GM19035 (cell line): ENCODE measurements around the gene INSC.

Experiments used
- ATAC-seq: cut with Tn5 transposase; IDR thresholded peaks from one replicate; pipeline ENCODE4 v1.9.1; 2021; ENCODE audit not compliant: unreplicated experiment

The INSC gene

DNA sequence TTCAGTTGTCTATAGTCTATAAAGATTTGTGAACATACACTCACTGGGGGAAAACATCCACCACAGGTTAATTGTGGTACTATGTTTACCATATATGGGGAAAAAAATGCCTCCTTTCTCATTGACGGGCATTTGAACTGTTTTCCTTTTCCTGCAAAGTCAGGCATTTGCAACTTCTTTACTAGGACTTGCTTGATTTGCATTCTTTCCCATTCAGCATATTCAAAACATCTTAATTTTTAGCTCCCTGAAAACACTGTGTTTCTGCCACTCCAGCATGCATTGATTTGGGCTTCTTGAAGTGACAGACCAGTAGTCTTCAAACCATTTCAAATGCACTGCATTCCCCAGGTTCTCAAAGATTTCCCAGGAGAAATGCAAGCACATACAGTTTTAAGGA lies 67.6 kb downstream of the INSC start:
- no peak for ATAC-seq

DNA sequence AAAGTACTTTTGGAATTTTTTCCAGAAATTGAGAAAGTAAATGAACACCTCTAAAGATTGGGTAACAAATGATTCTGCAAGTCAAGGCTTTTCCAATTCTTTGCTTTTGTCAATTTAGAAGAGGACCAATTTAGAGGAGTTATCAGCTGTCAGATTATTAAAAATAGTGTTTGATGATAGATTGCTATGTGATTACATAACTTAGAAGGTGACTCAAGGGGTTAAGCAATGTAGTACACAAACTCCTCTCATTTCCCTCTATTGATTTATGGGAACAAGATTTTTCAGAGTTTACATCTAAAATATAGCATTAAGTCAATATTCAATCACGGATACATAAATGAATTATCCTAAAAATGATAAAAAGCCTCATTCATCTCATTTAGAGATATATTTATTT lies 70.3 kb downstream of the INSC start:
- no peak for ATAC-seq

DNA sequence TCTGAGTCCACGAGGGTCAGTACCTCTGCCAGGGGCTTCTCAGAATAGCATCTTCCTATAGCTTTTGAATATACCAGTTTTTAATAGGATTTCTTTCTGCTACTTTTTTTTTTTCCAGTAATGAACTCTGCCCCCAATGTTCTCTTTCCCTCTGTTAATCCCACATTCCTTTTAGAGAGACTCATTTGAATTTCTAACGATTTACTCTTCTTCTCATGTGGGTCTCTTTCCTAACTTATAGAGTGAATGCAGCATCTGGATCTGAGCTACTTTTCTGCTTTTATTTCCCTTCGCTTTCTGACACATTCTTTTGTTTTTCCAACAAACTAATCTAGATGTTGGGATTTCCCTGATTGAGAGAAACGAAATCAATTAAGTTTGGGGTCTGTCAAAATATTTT lies 71.4 kb downstream of the INSC start:
- no peak for ATAC-seq

DNA sequence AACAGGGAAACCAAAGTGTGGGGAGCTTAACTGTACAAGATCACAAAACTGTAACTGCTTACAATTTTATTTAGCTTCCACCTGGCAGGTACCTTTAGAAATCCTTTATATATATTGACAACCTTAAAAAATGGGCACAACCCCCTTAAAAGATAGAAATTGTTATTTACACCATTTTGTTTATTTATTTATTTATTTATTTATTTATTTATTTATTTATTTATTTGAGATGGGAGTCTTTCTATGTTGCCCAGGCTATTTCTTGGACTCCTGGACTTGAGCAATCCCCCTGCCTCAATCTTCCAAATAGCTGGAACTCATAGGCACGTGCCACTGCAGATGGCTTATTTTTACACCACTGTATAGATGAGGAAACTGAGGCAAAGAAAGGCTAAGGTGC lies 74.5 kb downstream of the INSC start:
- no peak for ATAC-seq

DNA sequence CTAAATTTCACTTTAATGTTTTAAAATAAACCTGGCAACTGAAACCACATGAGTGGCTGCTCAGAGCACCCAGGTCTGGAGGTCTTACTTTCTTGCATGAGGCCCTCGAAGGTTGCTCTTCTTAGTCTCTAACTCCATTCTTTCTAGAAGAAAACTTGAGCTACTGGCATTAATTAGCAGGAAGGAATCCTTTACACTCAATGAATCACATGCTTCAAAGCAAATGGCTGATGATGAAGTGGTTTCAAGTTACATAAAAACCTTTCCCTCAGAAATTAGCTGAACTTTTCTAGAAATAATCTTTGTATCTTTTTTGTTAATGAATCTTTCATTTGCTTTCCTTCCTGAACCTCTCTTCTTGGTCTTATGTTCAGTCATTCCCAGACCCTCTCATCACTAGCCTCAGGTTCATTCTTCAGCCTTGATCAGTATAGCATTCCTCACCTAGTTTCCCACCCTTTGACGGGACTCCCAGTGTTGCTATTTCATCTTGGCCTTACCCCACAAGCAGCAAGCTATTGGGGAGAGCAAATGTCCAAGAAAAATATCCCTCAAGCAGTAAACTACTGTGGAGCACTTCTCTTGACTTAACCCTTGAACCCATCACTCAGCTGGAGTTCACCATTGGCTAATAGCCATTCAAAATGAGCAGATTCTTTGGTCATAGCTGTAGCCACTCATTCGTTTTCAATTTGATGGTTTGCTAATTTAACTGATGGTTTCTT lies 75.1 kb downstream of the INSC start:
- no peak for ATAC-seq

DNA sequence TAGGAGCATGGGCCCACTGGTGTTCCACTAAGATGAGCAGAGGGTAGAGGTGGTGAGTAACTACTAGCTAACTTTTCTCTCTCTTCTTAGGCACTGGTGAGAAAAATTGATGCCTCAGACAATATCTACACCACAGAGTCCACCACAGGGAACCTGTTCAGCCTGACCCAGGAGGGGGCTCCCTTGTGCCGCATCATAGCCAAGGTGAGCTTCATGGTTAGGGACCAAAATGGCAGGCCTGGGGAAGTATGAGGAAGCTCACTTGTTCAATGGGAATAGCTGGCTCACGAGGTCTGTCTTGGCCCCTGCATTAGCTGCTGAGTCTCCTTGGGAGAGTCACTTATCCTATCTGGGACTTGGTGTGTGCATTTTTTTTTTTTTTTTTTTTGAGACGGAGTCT lies 75.9 kb downstream of the INSC start:
- ATAC-seq, result no peak

DNA sequence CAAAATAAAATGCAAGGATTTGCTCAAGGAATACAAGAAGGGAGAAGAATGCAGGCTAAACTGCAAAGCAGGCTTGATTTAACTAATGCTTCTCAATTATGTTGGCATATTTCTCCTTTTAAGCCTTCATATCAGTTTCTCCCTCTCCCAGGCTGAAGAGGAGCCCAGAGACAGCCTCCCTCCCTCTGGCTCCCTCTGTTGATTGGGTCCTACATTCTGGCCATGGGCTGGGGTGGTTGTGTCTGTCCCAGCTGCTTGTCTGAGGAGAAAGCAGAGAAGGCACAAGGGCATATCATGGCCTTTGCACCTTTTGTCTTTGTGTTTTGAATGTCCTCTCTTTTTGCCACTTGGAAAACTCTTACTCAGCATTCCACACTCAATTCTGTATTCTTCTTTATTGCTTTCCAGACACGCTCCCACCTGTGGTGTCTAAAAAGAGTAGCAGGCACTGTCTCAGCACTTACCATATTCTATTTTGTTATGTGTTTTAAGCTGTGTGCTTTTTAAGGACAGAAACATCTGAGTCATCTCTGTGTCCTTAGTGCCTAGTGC lies 77.4 kb downstream of the INSC start:
- no peak for ATAC-seq

DNA sequence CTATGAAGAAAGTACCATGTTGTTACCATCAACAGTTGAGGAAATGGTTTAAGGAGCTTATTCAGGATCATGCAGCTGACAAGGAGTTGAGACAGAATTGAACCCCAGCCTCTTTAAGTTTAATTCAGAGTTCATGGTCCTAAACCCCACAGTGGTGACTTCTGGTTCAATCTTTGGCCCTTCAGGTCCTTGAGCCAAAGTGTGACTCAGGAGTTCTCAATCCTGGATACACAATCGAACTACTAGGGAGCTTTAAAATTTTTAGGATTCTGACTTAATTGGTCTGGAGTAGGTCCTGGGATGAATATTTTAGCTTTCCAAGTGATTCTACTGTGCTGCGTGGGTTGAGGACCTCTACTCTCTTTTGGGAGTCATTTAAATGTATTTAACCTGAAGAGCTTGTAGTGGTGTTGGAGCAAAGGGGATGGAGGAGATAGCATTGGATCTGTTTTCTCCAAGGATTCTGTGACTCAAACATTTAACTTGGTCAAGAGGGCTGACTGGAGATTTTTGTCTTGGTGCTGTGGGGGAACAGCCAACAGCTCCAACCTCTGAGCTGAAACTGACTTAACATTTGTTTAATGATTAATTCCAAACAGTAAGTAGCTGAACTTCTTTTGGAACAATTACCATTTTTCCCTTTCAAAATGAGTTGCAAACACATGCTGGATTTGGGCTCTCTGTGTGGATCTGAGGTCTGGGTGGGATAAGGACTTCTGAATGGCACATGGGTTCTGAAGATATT lies 80.1 kb downstream of the INSC start:
- no peak for ATAC-seq

DNA sequence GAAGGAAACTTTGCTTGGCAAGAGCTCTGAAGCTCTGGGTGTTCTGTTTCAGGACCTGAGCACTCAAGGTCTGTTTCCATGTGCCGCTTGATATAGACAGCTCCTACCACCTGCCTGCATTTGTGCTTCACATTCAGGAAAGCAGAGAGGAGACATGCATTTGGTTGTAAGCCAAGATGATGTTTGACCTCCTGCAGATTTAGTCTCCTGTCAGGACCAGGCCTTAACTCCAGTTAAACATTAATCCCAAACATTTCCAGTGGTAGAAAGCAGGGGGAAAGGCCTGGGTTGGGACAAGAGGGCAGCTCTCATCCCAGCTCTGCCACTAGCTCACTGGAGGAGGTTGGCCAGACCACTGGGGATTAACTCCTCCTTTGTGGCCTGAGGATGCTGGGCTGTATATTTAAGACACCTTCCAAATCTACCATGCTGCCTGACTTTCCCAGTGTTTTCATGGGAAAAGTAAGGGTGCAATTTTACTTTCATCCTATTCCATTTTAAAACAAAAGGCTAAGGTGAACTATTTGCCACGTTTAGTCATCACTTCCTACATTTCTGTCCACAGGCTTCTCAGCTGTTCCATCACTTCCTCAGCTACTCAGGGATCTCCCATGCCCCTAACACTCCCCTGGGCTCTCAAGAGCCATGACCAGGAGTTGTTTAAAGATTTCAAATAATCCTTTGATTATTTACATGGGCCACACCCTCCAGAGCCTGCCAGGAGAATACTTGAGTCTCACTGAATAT lies 80.9 kb downstream of the INSC start:
- no peak for ATAC-seq

DNA sequence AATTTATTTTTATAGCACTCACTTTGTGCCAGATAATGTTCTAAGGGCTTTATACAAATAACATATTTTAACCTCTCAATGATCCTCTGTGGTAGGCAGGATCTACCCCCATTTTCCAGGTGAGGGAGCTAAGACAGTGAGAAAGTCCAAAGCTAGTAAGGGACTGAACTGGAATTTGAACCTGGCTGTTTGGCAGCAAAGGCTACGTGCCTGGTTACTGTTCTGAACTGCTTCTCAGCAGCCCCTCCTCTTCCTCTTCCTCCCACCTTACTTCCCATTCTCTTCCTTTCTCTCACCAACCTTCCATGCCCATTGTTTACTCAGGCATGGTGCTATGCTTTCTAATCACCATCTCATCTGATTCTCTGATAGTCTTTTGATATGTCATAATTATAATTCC lies 82.0 kb downstream of the INSC start:
- ATAC-seq, result no peak

DNA sequence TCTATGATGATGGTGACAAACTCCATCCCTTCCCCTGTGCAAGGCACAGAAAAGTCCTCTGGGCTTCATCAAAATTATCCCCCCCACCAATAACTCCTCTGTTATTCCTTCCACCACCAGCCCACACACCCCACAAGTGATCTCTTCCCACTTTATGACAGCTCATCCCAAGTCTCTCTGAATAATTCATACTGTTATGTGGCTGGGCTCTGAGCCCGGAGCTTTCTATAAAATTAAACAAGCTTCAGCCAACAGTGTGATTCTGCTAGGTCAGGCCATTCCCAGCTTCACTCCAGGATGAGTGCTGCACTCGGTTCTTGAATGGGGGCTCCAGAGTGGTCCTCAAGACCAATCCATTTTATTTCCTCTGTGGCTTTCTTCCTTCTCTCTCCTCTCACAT lies 83.0 kb downstream of the INSC start:
- no peak for ATAC-seq

DNA sequence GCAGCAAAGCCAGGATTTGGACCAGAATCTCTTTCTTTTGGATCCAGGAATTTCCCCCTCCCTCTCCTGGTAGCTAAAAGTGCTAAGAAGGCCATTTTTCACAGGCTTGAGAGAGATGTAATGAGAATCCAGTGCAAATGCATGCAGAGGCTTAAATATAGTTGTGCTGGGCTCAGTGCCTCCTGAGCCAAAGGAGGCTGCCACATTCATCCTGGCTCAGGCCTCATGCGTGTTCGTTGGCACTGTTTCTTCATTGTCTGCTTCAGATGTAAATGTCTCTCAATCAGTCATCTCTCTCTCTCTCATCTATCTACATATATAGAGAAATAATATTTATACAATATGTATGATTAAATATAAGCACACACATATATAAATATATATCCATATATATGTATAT lies 83.6 kb downstream of the INSC start:
- no peak for ATAC-seq

DNA sequence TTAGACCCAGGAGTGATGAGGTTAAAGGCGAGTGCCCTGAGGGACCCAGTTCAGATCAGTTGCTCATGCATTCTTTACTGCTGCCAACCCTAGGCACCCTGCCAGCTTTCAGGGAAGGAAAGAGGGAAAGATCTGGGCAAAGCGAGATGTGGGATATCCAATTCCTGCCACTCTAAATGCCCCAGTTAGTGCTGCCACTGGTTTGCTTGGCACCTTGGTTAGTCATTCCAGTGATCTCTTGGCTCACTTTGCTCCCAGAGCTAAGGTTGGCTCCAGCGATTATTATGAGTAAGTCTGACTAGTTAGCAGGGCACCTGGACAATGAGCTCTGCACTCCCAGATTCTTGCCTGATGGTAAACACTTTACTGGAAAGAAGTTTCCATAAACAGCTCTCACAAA lies 85.0 kb downstream of the INSC start:
- ATAC-seq, result no peak

DNA sequence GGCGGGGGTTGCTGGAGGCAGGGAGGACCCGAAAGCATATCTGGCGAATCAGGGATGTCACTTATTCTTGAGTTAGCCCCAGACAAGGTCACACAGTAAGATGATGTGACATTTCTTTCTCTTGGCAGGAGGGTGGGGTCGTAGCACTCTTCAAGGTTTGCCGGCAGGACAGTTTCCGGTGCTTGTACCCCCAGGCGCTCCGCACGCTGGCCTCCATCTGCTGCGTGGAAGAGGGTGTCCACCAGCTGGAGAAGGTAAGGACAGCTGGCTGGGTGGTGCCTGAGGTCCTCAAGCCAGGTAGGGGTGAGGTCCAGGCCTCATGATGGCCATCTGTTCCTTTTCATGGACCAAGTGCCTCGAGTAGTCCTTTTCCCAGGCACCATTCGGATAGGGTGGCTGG lies 86.0 kb downstream of the INSC start:
- no peak for ATAC-seq

DNA sequence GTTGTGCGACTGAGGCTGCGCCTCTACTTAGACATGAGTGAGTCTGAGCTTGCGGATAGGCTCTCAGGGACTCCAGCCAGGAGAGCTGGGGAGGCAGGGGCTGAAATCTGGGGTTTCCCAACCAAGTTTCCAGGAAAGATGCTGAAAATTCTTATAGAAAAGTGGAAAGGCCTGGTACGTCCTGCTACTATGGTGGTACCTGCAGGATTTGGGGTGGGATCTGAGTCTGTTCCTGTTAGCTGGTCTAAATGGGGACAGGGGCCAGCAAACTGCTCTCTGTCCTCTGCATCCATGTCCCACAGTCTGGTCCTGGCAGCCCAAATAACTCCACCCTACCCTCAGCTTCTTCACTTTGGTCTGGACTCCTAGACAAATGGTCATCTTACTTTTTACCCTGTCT lies 86.9 kb downstream of the INSC start:
- ATAC-seq, result no peak

DNA sequence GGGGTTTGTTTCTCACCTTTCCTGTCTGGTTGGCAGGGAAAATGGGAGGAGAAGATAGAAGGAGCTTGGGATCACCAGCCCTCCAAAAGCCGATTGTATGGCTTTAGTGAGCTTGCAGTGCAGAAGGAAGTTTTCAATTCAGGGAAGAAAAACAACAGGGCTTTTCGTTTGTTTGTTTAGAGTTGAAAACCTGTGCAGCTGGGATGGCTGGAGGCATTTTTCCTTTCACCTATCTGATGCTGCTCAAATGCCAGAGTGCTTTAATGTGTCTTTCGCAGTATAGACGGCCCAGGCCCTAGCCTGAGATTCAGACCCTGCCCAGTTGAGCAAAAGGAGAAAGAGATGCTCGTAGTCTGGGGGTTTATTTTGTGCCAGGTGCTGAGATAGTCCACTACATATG lies 87.9 kb downstream of the INSC start:
- no peak for ATAC-seq

DNA sequence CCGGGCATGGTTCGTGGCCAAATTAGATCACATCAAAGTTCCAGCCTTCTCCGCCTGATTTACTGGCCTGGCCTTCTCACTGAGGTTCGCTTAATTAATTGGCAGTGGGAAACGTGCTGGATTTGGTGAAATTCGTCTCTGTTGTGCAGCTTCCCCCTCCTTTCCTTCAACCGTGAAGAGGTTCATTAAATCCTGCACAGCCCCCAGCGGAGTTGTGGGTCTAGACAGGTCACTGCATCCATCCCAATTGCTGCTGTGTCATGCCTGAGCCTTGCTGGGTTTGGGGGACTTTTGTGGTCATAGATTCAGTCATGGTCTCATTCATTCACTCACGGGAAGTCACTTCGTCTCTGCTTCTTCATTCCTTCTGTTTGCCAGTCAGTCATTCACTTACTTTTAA lies 90.0 kb downstream of the INSC start:
- no peak for ATAC-seq

DNA sequence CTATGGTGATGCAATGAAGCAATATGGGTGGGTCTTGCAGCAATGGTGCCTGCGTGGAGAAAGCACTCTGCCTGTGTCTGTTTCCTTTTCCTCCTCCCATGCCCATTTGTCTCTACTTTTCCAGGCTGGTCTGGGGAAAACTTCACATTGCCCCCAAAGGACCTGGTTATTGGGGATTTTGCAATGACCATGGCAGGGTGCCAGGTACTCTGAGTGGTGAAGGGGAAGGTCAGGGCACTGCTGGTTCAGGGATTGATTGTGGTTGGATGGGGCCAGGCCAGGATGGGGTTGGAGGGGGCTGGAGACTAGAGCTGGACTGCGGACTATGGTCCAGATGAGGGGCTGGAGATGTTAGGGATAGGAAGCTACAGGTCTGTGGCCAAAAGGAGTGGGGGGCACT lies 92.1 kb downstream of the INSC start:
- ATAC-seq, result no peak

DNA sequence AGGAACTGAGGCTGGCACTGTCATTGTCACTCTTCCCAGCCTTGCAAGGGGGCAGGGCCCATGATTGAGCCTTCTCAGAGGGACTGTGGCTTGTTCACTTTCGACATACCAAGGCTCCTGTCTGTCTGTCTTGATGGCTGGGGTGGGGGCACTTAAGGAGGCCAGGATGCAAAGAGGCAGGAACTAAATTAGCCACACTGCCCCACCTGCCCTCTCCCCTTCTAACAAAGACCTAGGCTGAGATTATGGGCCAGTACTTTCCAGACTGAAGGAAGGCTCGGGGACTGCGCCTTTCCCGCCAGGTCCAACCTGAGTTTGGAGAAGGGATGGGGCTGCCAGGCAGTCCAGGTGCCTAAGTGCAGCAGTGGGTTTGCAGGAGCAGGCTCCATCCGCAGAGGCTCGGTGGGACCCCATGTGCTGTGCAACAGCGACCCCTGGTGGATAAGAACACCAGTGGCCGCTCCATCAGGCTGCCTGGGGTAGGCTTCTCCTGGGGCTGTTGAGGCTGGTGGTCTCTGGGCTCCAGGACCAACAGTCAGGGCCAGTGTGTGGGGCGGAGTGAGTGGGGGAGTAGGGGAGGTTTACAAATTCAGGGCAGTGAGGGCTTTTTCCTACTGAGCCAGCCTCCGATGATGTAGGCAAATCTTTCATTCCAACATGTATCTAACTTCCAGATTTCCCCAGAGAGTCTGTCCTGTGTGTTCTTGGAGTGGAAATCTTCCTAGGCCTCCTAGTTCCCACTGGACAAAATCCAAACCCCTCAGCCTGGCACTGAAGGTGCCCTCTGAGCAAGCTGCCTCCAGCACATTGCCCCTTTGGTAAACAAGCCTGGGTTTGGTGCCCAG lies 93.9 kb downstream of the INSC start:
- ATAC-seq, result peak; percentile 98

DNA sequence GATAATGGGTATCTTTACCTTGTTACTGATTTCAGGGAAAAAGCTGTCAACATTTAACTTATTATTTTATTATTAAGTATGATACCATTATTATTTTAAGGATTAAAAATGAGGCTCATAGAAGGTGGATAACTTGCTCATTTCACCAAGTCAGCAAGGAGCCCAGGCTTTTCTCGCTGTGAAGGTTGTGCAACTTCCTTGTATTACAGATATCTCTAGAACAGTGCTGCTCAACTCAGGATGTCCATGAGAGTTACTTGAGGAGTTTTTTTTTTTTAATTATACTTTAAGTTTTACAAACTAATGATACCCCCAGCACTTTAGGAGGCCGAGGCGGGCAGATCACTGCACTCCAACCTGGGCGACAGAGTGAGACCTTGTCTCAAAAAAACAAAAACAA lies 98.2 kb downstream of the INSC start:
- no peak for ATAC-seq
